ENCODE measurements around the gene NOBOX.

DNA sequence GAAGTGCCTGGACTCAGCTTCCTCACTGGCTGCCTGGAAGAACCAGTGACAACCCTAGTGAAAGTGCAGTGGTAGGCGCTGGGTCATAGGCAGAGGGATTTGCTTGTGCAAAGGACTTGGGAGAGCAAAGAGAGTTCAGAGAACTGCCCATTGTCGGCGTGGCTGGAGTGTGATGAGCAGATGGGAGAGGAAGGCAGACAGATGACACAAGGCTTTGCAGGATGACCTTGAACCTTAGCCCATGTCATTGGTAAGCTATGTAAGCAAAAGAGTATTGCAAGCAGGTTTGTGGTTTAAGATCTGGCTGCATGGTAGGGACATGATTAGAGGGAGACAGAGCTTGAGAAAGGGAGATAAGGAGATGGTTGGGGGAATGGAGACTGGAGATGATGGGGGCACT, 35.3 kb upstream of the NOBOX start:
- TF ChIP-seq, protein P1, sequence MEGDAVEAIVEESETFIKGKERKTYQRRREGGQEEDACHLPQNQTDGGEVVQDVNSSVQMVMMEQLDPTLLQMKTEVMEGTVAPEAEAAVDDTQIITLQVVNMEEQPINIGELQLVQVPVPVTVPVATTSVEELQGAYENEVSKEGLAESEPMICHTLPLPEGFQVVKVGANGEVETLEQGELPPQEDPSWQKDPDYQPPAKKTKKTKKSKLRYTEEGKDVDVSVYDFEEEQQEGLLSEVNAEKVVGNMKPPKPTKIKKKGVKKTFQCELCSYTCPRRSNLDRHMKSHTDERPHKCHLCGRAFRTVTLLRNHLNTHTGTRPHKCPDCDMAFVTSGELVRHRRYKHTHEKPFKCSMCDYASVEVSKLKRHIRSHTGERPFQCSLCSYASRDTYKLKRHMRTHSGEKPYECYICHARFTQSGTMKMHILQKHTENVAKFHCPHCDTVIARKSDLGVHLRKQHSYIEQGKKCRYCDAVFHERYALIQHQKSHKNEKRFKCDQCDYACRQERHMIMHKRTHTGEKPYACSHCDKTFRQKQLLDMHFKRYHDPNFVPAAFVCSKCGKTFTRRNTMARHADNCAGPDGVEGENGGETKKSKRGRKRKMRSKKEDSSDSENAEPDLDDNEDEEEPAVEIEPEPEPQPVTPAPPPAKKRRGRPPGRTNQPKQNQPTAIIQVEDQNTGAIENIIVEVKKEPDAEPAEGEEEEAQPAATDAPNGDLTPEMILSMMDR (IDR thresholded peaks at IDR 0.05): no peak
- TF ChIP-seq EZH2 (IDR thresholded peaks at IDR 0.05; ENCODE audit: borderline replicate concordance, insufficient read depth, low read depth, low read length, poor library complexity, severe bottlenecking): no peak

Measured in B cell (primary cell).